NT2/D1 (cell line): ENCODE results near the gene RAC2.

Source experiments
- YY1 ChIP-seq: IDR thresholded peaks from 2 replicates; pipeline ENCODE4 v1.6.1; 2011; ENCODE audit not compliant: insufficient read length, insufficient read depth
- ZNF274 ChIP-seq: IDR thresholded peaks from 2 replicates; pipeline ENCODE4 v1.6.1; 2011; ENCODE audit warnings: mild to moderate bottlenecking, low read depth, low read length

GRCh38 chr22:37192741-37193140 lies 51.3 kb downstream of the RAC2 start:
- no peak for TF ChIP-seq YY1
- no peak for TF ChIP-seq ZNF274
